Activated gamma-delta T cell (primary cell): ENCODE measurements around the gene DNASE2.
A peak's percentile ranks its signal among the peaks of the same experiment; 100 is the strongest.
"Not testable (repeated sequence)": the region's sequence is repeated elsewhere in the genome, so short reads cannot be mapped to it uniquely, and the experiment has no call there.

Experiments used
- DNase-seq: peaks from one replicate; lab custom pipeline; 2025; lab: John Stamatoyannopoulos, UW
- total RNA-seq, 2 donors: gene quantifications; one replicate each; lab custom pipeline; 2026; lab: John Stamatoyannopoulos, UW

DNASE2 gene
- 29.0 to 38.3 reads per million in 2 donors for total RNA-seq

GRCh38 chr19:12881172-12881808 is at the start of gene DNASE2:
TSS of gene DNASE2 (minus strand) at chr19:12881449. CDS start at chr19:12881375, 74 bp downstream.
- DNase-seq, result peak; percentile 55

GRCh38 chr19:12930002-12930645 is 48.9 kb upstream of the DNASE2 start:
- no peak for DNase-seq

- DNase-seq, result no peak
Observed at GRCh38 chr19:12924621-12925310, 43.5 kb upstream of the DNASE2 start.

- DNase-seq, result no peak
Observed at GRCh38 chr19:12922959-12923358, 41.7 kb upstream of the DNASE2 start.

- no peak for DNase-seq
Observed at GRCh38 chr19:12921047-12921446, 39.8 kb upstream of the DNASE2 start.

- DNase-seq, result no peak
Observed at GRCh38 chr19:12918253-12918652, 37.0 kb upstream of the DNASE2 start.

GRCh38 chr19:12915860-12916259 is 34.6 kb upstream of the DNASE2 start:
- not testable (repeated sequence) for DNase-seq

- no peak for DNase-seq
Observed at GRCh38 chr19:12913851-12914690, 32.8 kb upstream of the DNASE2 start.

GRCh38 chr19:12913011-12913561 is 31.8 kb upstream of the DNASE2 start:
- DNase-seq, result no peak

GRCh38 chr19:12912571-12912970 is 31.3 kb upstream of the DNASE2 start:
- DNase-seq, result no peak

GRCh38 chr19:12907166-12907565 is 25.9 kb upstream of the DNASE2 start:
- DNase-seq, result no peak

- DNase-seq, result no peak
Observed at GRCh38 chr19:12899891-12900518, 18.8 kb upstream of the DNASE2 start.

- DNase-seq, result no peak
Observed at GRCh38 chr19:12896460-12896859, 15.2 kb upstream of the DNASE2 start.

GRCh38 chr19:12893582-12893981 is 12.3 kb upstream of the DNASE2 start:
- DNase-seq, result no peak

- DNase-seq, result no peak
Observed at GRCh38 chr19:12891553-12892021, 10.3 kb upstream of the DNASE2 start.

GRCh38 chr19:12890787-12891552 is 9.7 kb upstream of the DNASE2 start, which contains the start of gene GCDH:
TSS of gene GCDH (plus strand) at chr19:12891160. CDS start at chr19:12891305, 145 bp downstream.
- DNase-seq, result peak; percentile 55

GRCh38 chr19:12890299-12890786 is 9.1 kb upstream of the DNASE2 start:
- DNase-seq, result not testable (repeated sequence)

- no peak for DNase-seq
Observed at GRCh38 chr19:12888006-12888603, 6.9 kb upstream of the DNASE2 start.

- DNase-seq, result no peak
Observed at GRCh38 chr19:12886969-12887747, 5.9 kb upstream of the DNASE2 start, which contains the start of gene KLF1. TSS of gene KLF1 (minus strand) at chr19:12887201. CDS start at chr19:12887140, 61 bp downstream.
